GM21529 (cell line): Measurements from ENCODE around the gene VIPR2.
"Not testable (repeated sequence)": the region's sequence is repeated elsewhere in the genome, so short reads cannot be mapped to it uniquely, and the experiment has no call there.

Experiments
- ATAC-seq: cut with Tn5 transposase; IDR thresholded peaks from one replicate; pipeline ENCODE4 v1.9.1; 2021; ENCODE audit not compliant: unreplicated experiment

VIPR2 gene

GRCh38 chr7:158996214-158997109 lies 148.2 kb downstream of the VIPR2 start:
- no peak for ATAC-seq

GRCh38 chr7:158995514-158995913 lies 149.2 kb downstream of the VIPR2 start:
- ATAC-seq: no peak

- ATAC-seq: no peak
Measured at GRCh38 chr7:158994687-158995086, 150.0 kb downstream of the VIPR2 start.

GRCh38 chr7:158993591-158993990 lies 151.1 kb downstream of the VIPR2 start:
- ATAC-seq: no peak

- no peak for ATAC-seq
Measured at GRCh38 chr7:158992759-158993158, 151.9 kb downstream of the VIPR2 start.

GRCh38 chr7:158991824-158992621 lies 152.6 kb downstream of the VIPR2 start:
- ATAC-seq: no peak

- no peak for ATAC-seq
Measured at GRCh38 chr7:158988996-158989395, 155.7 kb downstream of the VIPR2 start.

GRCh38 chr7:158988302-158988862 lies 156.3 kb downstream of the VIPR2 start:
- no peak for ATAC-seq

- ATAC-seq: no peak
Measured at GRCh38 chr7:158987691-158988090, 157.0 kb downstream of the VIPR2 start.

- no peak for ATAC-seq
Measured at GRCh38 chr7:158985583-158985982, 159.1 kb downstream of the VIPR2 start.

GRCh38 chr7:158984007-158984406 lies 160.7 kb downstream of the VIPR2 start:
- not testable (repeated sequence) for ATAC-seq

- ATAC-seq: not testable (repeated sequence)
Measured at GRCh38 chr7:158982080-158982479, 162.6 kb downstream of the VIPR2 start.

- no peak for ATAC-seq
Measured at GRCh38 chr7:158979635-158980351, 164.9 kb downstream of the VIPR2 start.

- ATAC-seq: no peak
Measured at GRCh38 chr7:158979023-158979529, 165.6 kb downstream of the VIPR2 start.
